HG03469 (cell line): Measurements from ENCODE around the gene INPP5F.
"Not testable (repeated sequence)": the region's sequence is repeated elsewhere in the genome, so short reads cannot be mapped to it uniquely, and the experiment has no call there.

Experiments used
- ATAC-seq: cut with Tn5 transposase; IDR thresholded peaks from one replicate; pipeline ENCODE4 v1.9.1; 2021; ENCODE audit warnings: mild to moderate bottlenecking, moderate library complexity, moderate number of reproducible peaks; ENCODE audit not compliant: unreplicated experiment

The INPP5F gene

GRCh38 chr10:119858063-119858462, 132.2 kb downstream of the INPP5F start:
- ATAC-seq = no peak

- no peak for ATAC-seq
Observed at GRCh38 chr10:119859420-119860258, 133.8 kb downstream of the INPP5F start.

- ATAC-seq = no peak
Observed at GRCh38 chr10:119860866-119861607, 135.2 kb downstream of the INPP5F start.

GRCh38 chr10:119862524-119862923, 136.7 kb downstream of the INPP5F start:
- no peak for ATAC-seq

- ATAC-seq = no peak
Observed at GRCh38 chr10:119863951-119864565, 138.2 kb downstream of the INPP5F start.

- ATAC-seq = no peak
Observed at GRCh38 chr10:119865699-119866240, 139.9 kb downstream of the INPP5F start.

- ATAC-seq = no peak
Observed at GRCh38 chr10:119867317-119867716, 141.5 kb downstream of the INPP5F start.

- ATAC-seq = not testable (repeated sequence)
Observed at GRCh38 chr10:119869398-119869797, 143.5 kb downstream of the INPP5F start.

- ATAC-seq = peak; percentile 16
Observed at GRCh38 chr10:119871881-119872609, 146.2 kb downstream of the INPP5F start.

- peak; percentile 14 for ATAC-seq
Observed at GRCh38 chr10:119872610-119872859, 146.7 kb downstream of the INPP5F start, which contains the start of gene MCMBP. Gene MCMBP, minus strand, starts transcription at chr10:119872843. Its CDS starts 259 bp downstream, at chr10:119872584.

- ATAC-seq = peak; percentile 82
Observed at GRCh38 chr10:119872860-119873681, 147.2 kb downstream of the INPP5F start.

- ATAC-seq = no peak
Observed at GRCh38 chr10:119878524-119878923, 152.7 kb downstream of the INPP5F start.
